ENCODE results near the gene PRPSAP2. TPM values are rescaled to one million over a fixed set of nuclear protein-coding genes. Genes with fewer than 3 reads are reported as not detected.

The PRPSAP2 gene, protein sequence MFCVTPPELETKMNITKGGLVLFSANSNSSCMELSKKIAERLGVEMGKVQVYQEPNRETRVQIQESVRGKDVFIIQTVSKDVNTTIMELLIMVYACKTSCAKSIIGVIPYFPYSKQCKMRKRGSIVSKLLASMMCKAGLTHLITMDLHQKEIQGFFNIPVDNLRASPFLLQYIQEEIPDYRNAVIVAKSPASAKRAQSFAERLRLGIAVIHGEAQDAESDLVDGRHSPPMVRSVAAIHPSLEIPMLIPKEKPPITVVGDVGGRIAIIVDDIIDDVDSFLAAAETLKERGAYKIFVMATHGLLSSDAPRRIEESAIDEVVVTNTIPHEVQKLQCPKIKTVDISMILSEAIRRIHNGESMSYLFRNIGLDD
- total RNA-seq (2022; extraction: Qiagen RNA extraction) = 40.2 to 43.6 TPM (median 42.3 TPM) in 5 replicates

DNA sequence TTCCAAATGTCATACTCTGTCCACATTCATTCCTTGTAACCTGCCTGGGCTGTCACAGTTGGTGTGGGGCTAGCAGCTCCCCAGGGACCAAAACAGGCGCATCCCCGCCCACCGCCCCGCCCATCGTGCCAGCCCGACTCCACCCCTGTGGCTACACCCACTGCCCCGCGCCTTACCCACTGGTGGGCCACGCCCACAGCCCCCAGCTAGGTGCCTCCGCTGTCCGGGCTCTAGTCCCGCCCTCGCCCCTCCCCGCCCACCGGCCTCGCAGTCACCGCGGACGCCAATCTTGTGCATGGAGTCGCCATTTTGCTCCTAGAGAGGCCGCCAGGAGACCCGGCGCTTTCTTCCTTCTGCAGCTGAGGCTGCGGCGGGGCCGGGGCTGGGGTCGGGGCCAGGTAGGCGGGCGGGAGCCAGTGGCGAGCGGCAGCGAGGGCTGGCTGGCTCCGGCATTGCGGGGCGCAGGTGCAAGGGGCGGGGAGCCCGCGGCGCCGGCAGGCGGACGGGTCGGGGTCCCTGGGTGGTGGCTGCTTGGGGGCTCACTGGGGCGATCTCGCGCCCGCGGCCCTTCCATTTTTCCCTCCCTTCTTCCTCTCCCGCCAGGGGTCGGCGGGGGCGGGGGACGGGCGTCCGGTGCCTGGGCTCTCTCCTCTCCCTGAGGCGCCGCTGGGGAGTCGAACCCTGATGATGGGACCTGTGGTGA lies at the start of gene PRPSAP2:
PRPSAP2 (plus strand) TSS at position 268 of the 703 bp plus-strand sequence. CDS start 7,703 bp downstream, outside the sequence.

GRCh38 chr17:18951941-18952842 lies 94.3 kb downstream of the PRPSAP2 start, which contains the start of gene SLC5A10:
Gene SLC5A10 (plus strand): TSS chr17:18952165. CDS start chr17:18952206, 41 bp downstream.

Other genes starting within 250 kb of the PRPSAP2 start
- not detected in 5 replicates for gene TBC1D28, start 213.7 kb upstream of the PRPSAP2 start, total RNA-seq (2022; extraction: Qiagen RNA extraction)
- gene FOXO3B, start 175.8 kb upstream of the PRPSAP2 start, total RNA-seq (2022; extraction: Qiagen RNA extraction) = 2.4 to 4.8 TPM (median 4.0 TPM) in 5 replicates
- gene FBXW10, start 114.1 kb upstream of the PRPSAP2 start, total RNA-seq (2022; extraction: Qiagen RNA extraction) = 0.61 to 1.7 TPM (median 1.0 TPM) in 5 replicates
- gene TVP23B, start 76.9 kb upstream of the PRPSAP2 start, total RNA-seq (2022; extraction: Qiagen RNA extraction) = 60.4 to 72.1 TPM (median 63.8 TPM) in 5 replicates
- 0.12 to 0.26 TPM (median 0.21 TPM) in 5 replicates for gene SLC5A10, start 94.0 kb downstream of the PRPSAP2 start, total RNA-seq (2022; extraction: Qiagen RNA extraction)
- 26.2 to 39.4 TPM (median 35.6 TPM) in 5 replicates for gene FAM83G, start 146.6 kb downstream of the PRPSAP2 start, total RNA-seq (2022; extraction: Qiagen RNA extraction)
- 0.20 to 0.50 TPM (median 0.29 TPM) in 5 replicates for gene GRAP, start 188.8 kb downstream of the PRPSAP2 start, total RNA-seq (2022; extraction: Qiagen RNA extraction)

Data from A549 treated with Mapracorat at 1 μM for 4 hours (cell line).